ENCODE measurements around the gene ACSS1. TPM values are rescaled to one million over a fixed set of nuclear protein-coding genes. Genes with fewer than 3 reads are reported as not detected.

ACSS1 gene
- total RNA-seq, 1 experiment from 2014 or later = 2.3 TPM

- Histone ChIP-seq H3K9ac (ENCODE audit: low read length) (no peak overlapping the region), H3K4me2 (ENCODE audit: low read length) (no peak overlapping the region), H3K9me3 (ENCODE audit: low read length) (no peaks in the 10 kb centered on the region), H2AFZ (ENCODE audit: low read length) (no peak overlapping the region), H3K4me1 (ENCODE audit: insufficient read depth, low read length) (peaks cover 23% of the 10 kb centered on the region), H3K4me3 (ENCODE audit: low read length) (no peak overlapping the region), H3K79me2 (ENCODE audit: low read length) (no peaks in the 10 kb centered on the region), H3K27ac (ENCODE audit: low read length) (no peak overlapping the region), H3K27me3 (ENCODE audit: low read length) (no peaks in the 10 kb centered on the region), H3F3A (ENCODE audit: low read length, unreplicated experiment) (no peaks in the 10 kb centered on the region), H3K9me2 (replicated peaks; ENCODE audit: low read length) (no peaks in the 10 kb centered on the region), H3K36me3 (ENCODE audit: low read depth, low read length) (no peaks in the 10 kb centered on the region), H4K20me1 (ENCODE audit: low read length) (no peaks in the 10 kb centered on the region)
- TF ChIP-seq CTCF (conservative IDR thresholded peaks at IDR 0.05; ENCODE audit: low read depth, low read length) (no peak), EZH2phosphoT487 (IDR thresholded peaks at IDR 0.05; ENCODE audit: borderline replicate concordance, low read length) (no peak), EZH2 (IDR thresholded peaks at IDR 0.05; ENCODE audit: low read length, unreplicated experiment) (no peak)
- DNase-seq (no peak), ATAC-seq (no peak)
- intact Hi-C loops (cut with micrococcal nuclease) = no loop called here
- ChIA-PET POLR2A (ENCODE audit: unreplicated experiment) (no interaction called here), CTCF (no interaction called here)
- no TSS peak for BruUV-seq (replicated peaks)
These were observed 39.1 kb downstream of the ACSS1 start for GRCh38 chr20:25018841-25019240.

- ChIA-PET CTCF (no interaction called here), POLR2A (ENCODE audit: unreplicated experiment) (no interaction called here)
- no peak overlapping the region for H2AFZ ChIP-seq (ENCODE audit: low read length)
- H3K9ac ChIP-seq (ENCODE audit: low read length) = no peak overlapping the region
- DNase-seq = no peak
- no TSS peak for BruUV-seq (replicated peaks)
- no peaks in the 10 kb centered on the region for H3K27me3 ChIP-seq (ENCODE audit: low read length)
- no peak overlapping the region for H3K4me3 ChIP-seq (ENCODE audit: low read length)
- H3K9me2 ChIP-seq (replicated peaks; ENCODE audit: low read length) = no peaks in the 10 kb centered on the region
- H3F3A ChIP-seq (ENCODE audit: low read length, unreplicated experiment) = no peaks in the 10 kb centered on the region
- no peak for TF ChIP-seq EZH2 (IDR thresholded peaks at IDR 0.05; ENCODE audit: low read length, unreplicated experiment)
- TF ChIP-seq EZH2phosphoT487 (IDR thresholded peaks at IDR 0.05; ENCODE audit: borderline replicate concordance, low read length) = no peak
- no peak for TF ChIP-seq CTCF (conservative IDR thresholded peaks at IDR 0.05; ENCODE audit: low read depth, low read length)
- H3K4me2 ChIP-seq (ENCODE audit: low read length) = no peak overlapping the region
- H3K36me3 ChIP-seq (ENCODE audit: low read depth, low read length) = no peaks in the 10 kb centered on the region
- H3K4me1 ChIP-seq (ENCODE audit: insufficient read depth, low read length) = peaks cover 23% of the 10 kb centered on the region
- ATAC-seq = no peak
- no peaks in the 10 kb centered on the region for H4K20me1 ChIP-seq (ENCODE audit: low read length)
- no peak overlapping the region for H3K27ac ChIP-seq (ENCODE audit: low read length)
- H3K9me3 ChIP-seq (ENCODE audit: low read length) = no peaks in the 10 kb centered on the region
- intact Hi-C loops (cut with micrococcal nuclease) = no loop called here
- H3K79me2 ChIP-seq (ENCODE audit: low read length) = no peaks in the 10 kb centered on the region
These were observed 39.5 kb downstream of the ACSS1 start for GRCh38 chr20:25018425-25018824.

GRCh38 chr20:25017257-25017803 is 40.6 kb downstream of the ACSS1 start:
- POLR2A ChIA-PET (ENCODE audit: unreplicated experiment) = no interaction called here

More at GRCh38 chr20:25017257-25017803, 40.6 kb downstream of the ACSS1 start:
- peaks cover 16% of the 10 kb centered on the region for H3K4me1 ChIP-seq (ENCODE audit: insufficient read depth, low read length)
- no peak overlapping the region for H3K9ac ChIP-seq (ENCODE audit: low read length)
- H3K9me2 ChIP-seq (replicated peaks; ENCODE audit: low read length) = no peaks in the 10 kb centered on the region
- DNase-seq (peak; percentile 82), ATAC-seq (peak; percentile 66)
- CTCF ChIA-PET = no interaction called here
- TF ChIP-seq EZH2phosphoT487 (IDR thresholded peaks at IDR 0.05; ENCODE audit: borderline replicate concordance, low read length) = no peak
- TF ChIP-seq EZH2 (IDR thresholded peaks at IDR 0.05; ENCODE audit: low read length, unreplicated experiment) = no peak
- H3K79me2 ChIP-seq (ENCODE audit: low read length) = no peaks in the 10 kb centered on the region
- no TSS peak for BruUV-seq (replicated peaks)
- H3K27me3 ChIP-seq (ENCODE audit: low read length) = no peaks in the 10 kb centered on the region
- no peaks in the 10 kb centered on the region for H3K36me3 ChIP-seq (ENCODE audit: low read depth, low read length)
- no peaks in the 10 kb centered on the region for H3F3A ChIP-seq (ENCODE audit: low read length, unreplicated experiment)
- no peak overlapping the region for H3K27ac ChIP-seq (ENCODE audit: low read length)
- peak overlapping the region; percentile 20; the same call in 1 of the 2 replicates for H2AFZ ChIP-seq (ENCODE audit: low read length)
- no peaks in the 10 kb centered on the region for H4K20me1 ChIP-seq (ENCODE audit: low read length)
- intact Hi-C loops (cut with micrococcal nuclease) = no loop called here
- H3K9me3 ChIP-seq (ENCODE audit: low read length) = no peaks in the 10 kb centered on the region
- peak overlapping the region; percentile 60 for H3K4me2 ChIP-seq (ENCODE audit: low read length)
- H3K4me3 ChIP-seq (ENCODE audit: low read length) = no peak overlapping the region
